Measurements from ENCODE around the gene MTREX. TPM values are rescaled to one million over a fixed set of nuclear protein-coding genes. Genes with fewer than 3 reads are reported as not detected.

Gene MTREX
- total and polyA plus RNA-seq, 2 of the 8 experiments (the other 6 are each of a cell fraction or from before 2014, with no cell fraction given): 16.0 to 130 TPM

DNA sequence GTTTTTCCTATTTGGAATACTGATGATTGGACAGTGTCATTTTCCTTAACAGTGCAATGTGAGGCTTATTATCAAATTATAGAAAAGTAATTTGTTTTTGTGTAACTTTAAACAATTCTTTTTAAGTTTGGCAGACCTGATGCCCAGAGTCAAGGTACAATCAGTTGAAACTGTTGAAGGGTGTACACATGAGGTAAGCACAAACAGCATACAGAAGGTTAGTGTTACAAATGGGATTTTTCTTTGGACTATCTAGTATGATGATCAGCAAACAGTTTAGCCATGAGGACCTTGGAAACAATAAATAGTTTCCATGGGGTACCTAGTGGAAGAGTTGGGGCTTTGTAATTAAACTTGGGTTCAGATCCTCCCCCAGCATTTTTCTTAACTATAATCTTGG is 16.2 kb downstream of the MTREX start (continued):
- TF ChIP-seq ZNF274 (IDR thresholded peaks at IDR 0.05; ENCODE audit: borderline replicate concordance, extremely low read depth, low read length): no peak
- TF ChIP-seq RBBP5 (IDR thresholded peaks at IDR 0.05; ENCODE audit: borderline replicate concordance, low read depth, low read length): no peak
- no peak for TF ChIP-seq SIN3A (conservative IDR thresholded peaks at IDR 0.05 in 1 of 2, IDR thresholded peaks at IDR 0.05 in 1 of 2; ENCODE audit: low read depth in 1 of 2, low read length in 2 of 2)
- TF ChIP-seq, protein P1, sequence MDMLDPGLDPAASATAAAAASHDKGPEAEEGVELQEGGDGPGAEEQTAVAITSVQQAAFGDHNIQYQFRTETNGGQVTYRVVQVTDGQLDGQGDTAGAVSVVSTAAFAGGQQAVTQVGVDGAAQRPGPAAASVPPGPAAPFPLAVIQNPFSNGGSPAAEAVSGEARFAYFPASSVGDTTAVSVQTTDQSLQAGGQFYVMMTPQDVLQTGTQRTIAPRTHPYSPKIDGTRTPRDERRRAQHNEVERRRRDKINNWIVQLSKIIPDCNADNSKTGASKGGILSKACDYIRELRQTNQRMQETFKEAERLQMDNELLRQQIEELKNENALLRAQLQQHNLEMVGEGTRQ (IDR thresholded peaks at IDR 0.05; ENCODE audit: low read length): no peak
